Naive thymus-derived CD4-positive, alpha-beta T cell (primary cell): ENCODE data around the gene COL27A1. TPM values are rescaled to one million over a fixed set of nuclear protein-coding genes. Genes with fewer than 3 reads are reported as not detected.

ENCODE experiments used
- ATAC-seq: fragments of 150-1000 bp; cut with Tn5 transposase; 2 replicates; pipeline ENCODE4 v1.10.0; 2021; ENCODE audit warnings: mild to moderate bottlenecking, moderate library complexity
- CTCF ChIA-PET: fragments of 350-600 bp; sonication (Branson Sonifier 250); formaldehyde crosslinking; loops from one replicate; lab custom pipeline; 2021; ENCODE audit warnings: antibody characterized with exemption; lab: Charles Lee
- POLR2A ChIA-PET: fragments of 350-600 bp; sonication (Branson Sonifier 250); formaldehyde crosslinking; loops from one replicate; lab custom pipeline; 2021; ENCODE audit warnings: antibody characterized with exemption, inconsistent platforms; lab: Charles Lee
- DNase-seq, 9 donors: peaks; one replicate each; pipeline versions ENCODE4 v3.0.0 to v3.0.0-alpha.2; 2020 to 2022; ENCODE audit warnings: mixed read lengths in 1 of 9
- H3K27ac ChIP-seq: one replicate; pipeline ENCODE4 v1.7.0; 2013; ENCODE audit warnings: mild to moderate bottlenecking, low read depth, low read length, moderate library complexity
- H3K27me3 ChIP-seq, 2 donors: one replicate each; pipeline ENCODE4 v1.7.0; 2013; ENCODE audit warnings: low read length in 2 of 2, mild to moderate bottlenecking in 2 of 2, moderate library complexity in 2 of 2; ENCODE audit not compliant: control insufficient read depth in 2 of 2, insufficient read depth in 2 of 2
- H3K36me3 ChIP-seq, 3 experiments: 1 replicate in 2 of 3; 2 replicates in 1 of 3; pipeline ENCODE4 v1.7.0; 2013; ENCODE audit warnings: low read length in 3 of 3, mild to moderate bottlenecking in 3 of 3, moderate library complexity in 1 of 3; ENCODE audit not compliant: insufficient read depth in 3 of 3, control insufficient read depth in 2 of 3
- H3K4me1 ChIP-seq, 2 donors: one replicate each; pipeline ENCODE4 v1.7.0; 2013; ENCODE audit warnings: low read length in 2 of 2, mild to moderate bottlenecking in 2 of 2, moderate library complexity in 1 of 2; ENCODE audit not compliant: control insufficient read depth in 2 of 2, insufficient read depth in 2 of 2
- H3K4me3 ChIP-seq: 2 replicates; pipeline ENCODE4 v1.7.0; 2013; ENCODE audit warnings: mild to moderate bottlenecking, low read length
- H3K9me3 ChIP-seq, 3 experiments: 1 replicate in 2 of 3; 2 replicates in 1 of 3; pipeline ENCODE4 v1.7.0; 2013; ENCODE audit warnings: low read length in 3 of 3; ENCODE audit not compliant: control insufficient read depth in 2 of 3
- H3K27ac Mint-ChIP-seq, 9 donors: one replicate each; pipeline ENCODE4 v1.8.0; 2020 to 2022; ENCODE audit warnings: mixed read lengths in 9 of 9, mild to moderate bottlenecking in 8 of 9, moderate library complexity in 5 of 9, inconsistent platforms in 2 of 9
- H3K27me3 Mint-ChIP-seq, 5 donors: one replicate each; pipeline ENCODE4 v1.8.0; 2021 to 2022; ENCODE audit warnings: mixed read lengths in 5 of 5, mild to moderate bottlenecking in 1 of 5
- H3K36me3 Mint-ChIP-seq, 5 donors: one replicate each; pipeline ENCODE4 v1.8.0; 2020 to 2022; ENCODE audit warnings: mixed read lengths in 5 of 5, mild to moderate bottlenecking in 3 of 5, inconsistent platforms in 1 of 5
- H3K4me1 Mint-ChIP-seq, 7 donors: one replicate each; pipeline ENCODE4 v1.8.0; 2020 to 2022; ENCODE audit warnings: mixed read lengths in 7 of 7, mild to moderate bottlenecking in 3 of 7, inconsistent platforms in 1 of 7
- H3K4me3 Mint-ChIP-seq, 10 donors: one replicate each; pipeline ENCODE4 v1.8.0; 2020 to 2022; ENCODE audit warnings: mild to moderate bottlenecking in 10 of 10, mixed read lengths in 10 of 10, moderate library complexity in 6 of 10, inconsistent platforms in 2 of 10
- H3K9me3 Mint-ChIP-seq, 11 donors: one replicate each; pipeline ENCODE4 v1.8.0; 2020 to 2022; ENCODE audit warnings: mixed read lengths in 11 of 11, mild to moderate bottlenecking in 4 of 11, inconsistent platforms in 1 of 11, moderate library complexity in 1 of 11
- intact Hi-C, 2 donors: fragments of 100-400 bp; cut with micrococcal nuclease; formaldehyde crosslinking; loops; one replicate each; pipeline ENCODE4 v1.15.1; 2023
- polyA plus RNA-seq, 2 donors: library from polyadenylated mRNA; unstranded; fragments of 300-500 nt; fragmentation: Illumina TruSeq; gene quantifications; one replicate each; pipeline ENCODE4 v1.2.3, GENCODE V29; 2021
- total RNA-seq, 6 experiments: library from RNA in 5 of 6; stranded (reverse) in 5 of 6; gene quantifications; 1 replicate in 5 of 6; 2 replicates in 1 of 6; pipeline ENCODE4 v1.2.3 and lab custom pipeline; 2021 to 2026

The COL27A1 gene
- total and polyA plus RNA-seq, 7 experiments from 2014 or later, result 1.2 to 2.4 (median 1.9) TPM; not detected in 2

GRCh38 chr9:114117996-114118830 lies 37.1 kb upstream of the COL27A1 start:
- no peak for DNase-seq
- Mint-ChIP-seq H3K36me3 (no peaks in the 10 kb centered on the region), H3K4me1 (no peaks in the 10 kb centered on the region), H3K27me3 (peaks cover 9 to 31% (median 15%) of the 10 kb centered on the region in 5 donors), H3K4me3 (no peak overlapping the region), H3K9me3 (no peaks in the 10 kb centered on the region), H3K27ac (no peak overlapping the region)
- Histone ChIP-seq H3K4me1 (no peaks in the 10 kb centered on the region), H3K9me3 (no peaks in the 10 kb centered on the region), H3K4me3 (no peak overlapping the region), H3K36me3 (no peaks in the 10 kb centered on the region), H3K27ac (no peak overlapping the region), H3K27me3 (no peaks in the 10 kb centered on the region)
- CTCF ChIA-PET, result no interaction called here
- no peak for ATAC-seq
- POLR2A ChIA-PET, result no interaction called here
- intact Hi-C loops, result no loop called here

GRCh38 chr9:114119242-114120191 lies 35.8 kb upstream of the COL27A1 start:
- H3K36me3 ChIP-seq, result no peaks in the 10 kb centered on the region
- H3K4me1 Mint-ChIP-seq, result no peaks in the 10 kb centered on the region
- ATAC-seq (no peak), DNase-seq (no peak)
- no peak overlapping the region for H3K27ac Mint-ChIP-seq
- no peaks in the 10 kb centered on the region for H3K9me3 ChIP-seq
- no peaks in the 10 kb centered on the region for H3K9me3 Mint-ChIP-seq
- H3K4me3 Mint-ChIP-seq, result no peak overlapping the region
- H3K27ac ChIP-seq, result no peak overlapping the region
- no peak overlapping the region for H3K4me3 ChIP-seq
- intact Hi-C loops, result no loop called here
- ChIA-PET CTCF (interaction anchor here (0.7 to 1.2 kb wide), 2 partner anchors 11 to 469 kb away, joined by 3 read pairs; no protein-coding TSS in a partner anchor), POLR2A (no interaction called here)
- no peaks in the 10 kb centered on the region for H3K4me1 ChIP-seq
- peaks cover 6 to 26% (median 11%) of the 10 kb centered on the region in 5 donors for H3K27me3 Mint-ChIP-seq
- no peaks in the 10 kb centered on the region for H3K27me3 ChIP-seq
- no peaks in the 10 kb centered on the region for H3K36me3 Mint-ChIP-seq

- Histone ChIP-seq H3K9me3 (no peaks in the 10 kb centered on the region), H3K27me3 (no peaks in the 10 kb centered on the region), H3K4me3 (no peak overlapping the region), H3K4me1 (no peaks in the 10 kb centered on the region), H3K36me3 (no peaks in the 10 kb centered on the region), H3K27ac (no peak overlapping the region)
- ChIA-PET CTCF (interaction anchor here (0.7 to 1.2 kb wide), 2 partner anchors 12 to 470 kb away, joined by 3 read pairs; no protein-coding TSS in a partner anchor), POLR2A (no interaction called here)
- DNase-seq (no peak), ATAC-seq (no peak)
- H3K27ac Mint-ChIP-seq, result no peak overlapping the region
- H3K4me3 Mint-ChIP-seq, result no peak overlapping the region
- intact Hi-C loops, result no loop called here
- no peaks in the 10 kb centered on the region for H3K4me1 Mint-ChIP-seq
- peaks cover 6 to 26% (median 11%) of the 10 kb centered on the region in 5 donors for H3K27me3 Mint-ChIP-seq
- H3K9me3 Mint-ChIP-seq, result no peaks in the 10 kb centered on the region
- H3K36me3 Mint-ChIP-seq, result no peaks in the 10 kb centered on the region
These were observed 34.9 kb upstream of the COL27A1 start for GRCh38 chr9:114120192-114121014.

- no peaks in the 10 kb centered on the region for H3K36me3 Mint-ChIP-seq
- CTCF ChIA-PET, result no interaction called here
- H3K27ac Mint-ChIP-seq, result no peak overlapping the region
- Histone ChIP-seq H3K27me3 (no peaks in the 10 kb centered on the region), H3K9me3 (no peaks in the 10 kb centered on the region), H3K4me1 (no peaks in the 10 kb centered on the region), H3K27ac (no peak overlapping the region), H3K36me3 (no peaks in the 10 kb centered on the region), H3K4me3 (no peak overlapping the region)
- no peak overlapping the region for H3K4me3 Mint-ChIP-seq
- H3K4me1 Mint-ChIP-seq, result peaks cover 0 to 1% (median 0%) of the 10 kb centered on the region in 7 donors
- ATAC-seq, result no peak
- peaks cover 0 to 1% (median 0%) of the 10 kb centered on the region in 11 donors for H3K9me3 Mint-ChIP-seq
- no peak for DNase-seq
- POLR2A ChIA-PET, result no interaction called here
- intact Hi-C loops, result no loop called here
- peaks cover 7 to 31% (median 11%) of the 10 kb centered on the region in 5 donors for H3K27me3 Mint-ChIP-seq
These were observed 33.9 kb upstream of the COL27A1 start for GRCh38 chr9:114121227-114122135.

GRCh38 chr9:114122136-114123027 lies 33.0 kb upstream of the COL27A1 start:
- Histone ChIP-seq H3K36me3 (no peaks in the 10 kb centered on the region), H3K27me3 (no peaks in the 10 kb centered on the region), H3K4me3 (no peak overlapping the region), H3K9me3 (peaks cover 0 to 6% (median 0%) of the 10 kb centered on the region in 3 experiments), H3K27ac (no peak overlapping the region), H3K4me1 (no peaks in the 10 kb centered on the region)
- intact Hi-C loops, result no loop called here
- ChIA-PET CTCF (no interaction called here), POLR2A (no interaction called here)
- Mint-ChIP-seq H3K27me3 (peaks cover 6 to 29% (median 7%) of the 10 kb centered on the region in 5 donors), H3K36me3 (no peaks in the 10 kb centered on the region), H3K9me3 (peaks cover 0 to 7% (median 2%) of the 10 kb centered on the region in 11 donors), H3K4me1 (peaks cover 0 to 2% (median 0%) of the 10 kb centered on the region in 7 donors), H3K27ac (no peak overlapping the region), H3K4me3 (no peak overlapping the region)
- no peak for DNase-seq
- ATAC-seq, result no peak
